Activated CD4-positive, alpha-beta T cell treated with anti-CD3 and anti-CD28 coated beads for 48 hours (primary cell): ENCODE data around the gene CRYBG3.
A peak's percentile ranks its signal among the peaks of the same experiment; 100 is the strongest.

Experiments used
- DNase-seq: peaks from one replicate; pipeline ENCODE4 v3.0.0-alpha.2; 2020

Gene CRYBG3

DNA sequence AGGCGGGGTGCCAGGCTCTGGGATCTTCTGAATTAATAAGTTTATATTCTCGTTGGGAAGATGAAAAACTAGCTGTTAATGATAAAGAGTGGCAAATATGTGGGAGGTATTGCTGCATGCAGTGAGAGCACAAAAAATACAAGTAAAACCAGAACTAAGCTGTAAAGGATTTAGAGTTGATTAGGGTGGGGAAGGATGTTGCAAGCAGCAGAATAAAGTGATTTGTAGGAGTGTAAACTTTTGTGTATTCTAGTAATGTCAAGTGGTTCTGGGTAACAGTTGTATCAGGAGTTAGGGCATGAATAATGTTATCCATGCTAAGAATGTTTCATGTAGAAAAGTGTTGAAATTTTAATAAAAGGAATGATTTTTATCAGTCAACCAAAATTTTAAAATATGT is 18.1 kb downstream of the CRYBG3 start:
- DNase-seq, result no peak

- DNase-seq, result no peak
Observed at GRCh38 chr3:97841304-97841703, 19.5 kb downstream of the CRYBG3 start.

DNA sequence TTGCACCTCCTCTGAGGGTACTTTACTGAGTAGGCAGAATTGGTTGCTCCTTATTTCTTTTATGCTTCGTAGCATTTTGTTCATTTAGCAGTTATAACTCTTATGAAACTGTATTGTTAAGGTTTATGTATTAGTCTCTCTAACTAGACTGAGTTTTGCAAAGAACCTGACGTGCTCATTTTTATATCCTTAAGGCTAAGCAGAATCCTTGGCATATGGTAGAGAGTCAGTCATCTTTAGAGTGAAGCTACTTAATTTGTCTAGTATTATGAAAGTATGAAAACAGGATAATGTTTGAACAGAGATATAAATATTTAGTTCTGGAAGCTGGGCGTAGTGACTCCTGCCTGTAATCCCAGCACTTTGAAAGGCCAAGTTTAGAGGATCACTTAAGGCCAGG is 20.1 kb downstream of the CRYBG3 start:
- DNase-seq, result no peak

DNA sequence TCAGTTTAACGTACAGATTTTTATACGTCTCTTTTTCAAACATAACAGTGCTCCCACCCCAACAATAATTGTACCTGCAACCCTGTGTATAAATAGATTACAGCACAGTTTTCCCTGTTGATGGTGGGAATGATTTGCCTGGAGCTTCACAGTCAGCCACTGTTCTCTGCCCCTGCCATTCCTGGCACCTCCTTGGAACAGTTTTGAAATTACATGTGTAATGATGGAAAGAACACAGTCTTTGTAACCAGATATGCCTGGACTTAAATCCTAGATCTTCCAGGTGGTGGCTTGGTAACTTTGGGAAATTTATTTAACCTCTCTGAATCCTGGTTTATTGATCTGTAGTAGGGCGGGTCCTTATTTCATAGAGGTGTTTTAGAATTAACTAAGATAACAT is 27.0 kb downstream of the CRYBG3 start:
- DNase-seq, result no peak

DNA sequence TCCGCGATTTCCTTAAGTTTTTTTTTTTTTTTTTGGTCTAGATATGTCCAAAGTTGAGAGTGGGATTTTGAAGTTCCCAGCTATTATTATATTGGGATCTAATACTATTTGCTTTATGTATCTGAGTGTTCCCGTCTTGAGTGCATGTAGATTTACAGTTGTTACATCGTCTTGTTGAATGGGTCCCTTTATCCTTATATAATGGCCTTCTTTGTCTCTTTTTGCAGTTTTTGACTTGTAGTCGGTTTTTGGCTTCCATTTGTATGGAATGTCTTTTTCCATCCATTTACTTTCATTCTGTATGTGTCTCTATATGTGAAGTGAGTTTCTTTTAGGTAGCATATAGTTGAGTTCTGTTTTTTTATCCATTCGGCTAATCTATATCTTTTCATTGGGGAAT is 35.6 kb downstream of the CRYBG3 start:
- no peak for DNase-seq

DNA sequence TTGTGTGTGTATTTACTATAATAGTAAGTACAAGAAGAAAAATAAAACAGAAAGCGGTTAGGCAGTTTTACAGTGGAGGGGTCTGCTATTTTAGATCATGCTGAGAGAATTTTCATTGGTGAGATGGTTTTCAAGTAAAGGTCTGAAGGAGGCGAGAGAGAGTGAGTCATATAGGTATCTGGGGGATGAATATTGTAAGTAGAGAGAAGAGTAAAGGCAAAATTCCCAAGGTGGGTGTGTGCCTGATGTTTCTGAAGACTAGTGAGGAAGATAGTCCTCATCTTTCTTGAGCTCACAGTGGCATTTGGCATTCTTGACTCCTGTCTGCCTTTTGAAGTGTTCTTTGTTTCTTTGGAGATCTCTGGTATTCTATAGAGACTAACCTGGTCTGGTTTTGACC is 38.6 kb downstream of the CRYBG3 start:
- DNase-seq, result no peak

DNA sequence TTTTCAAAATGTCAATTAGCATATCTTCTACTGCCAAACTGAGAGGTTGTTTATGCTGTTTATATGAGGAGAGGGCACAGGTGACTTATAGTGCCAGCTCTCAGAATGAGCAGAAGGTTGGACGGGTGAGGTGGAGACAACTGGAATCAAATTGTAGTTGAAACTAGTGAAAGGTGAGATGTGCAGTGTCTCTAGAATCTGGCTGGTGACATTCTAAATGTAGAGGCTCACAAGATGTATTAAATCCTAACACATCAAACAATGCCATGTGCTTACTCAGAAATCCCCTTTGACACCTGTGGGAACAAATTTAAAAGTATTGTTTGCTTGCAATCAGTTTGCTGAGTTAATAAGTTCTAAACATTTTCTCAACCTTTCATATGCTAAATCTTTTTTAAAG is 40.8 kb downstream of the CRYBG3 start:
- DNase-seq, result no peak

GRCh38 chr3:97863031-97863430 is 41.2 kb downstream of the CRYBG3 start:
- no peak for DNase-seq

DNA sequence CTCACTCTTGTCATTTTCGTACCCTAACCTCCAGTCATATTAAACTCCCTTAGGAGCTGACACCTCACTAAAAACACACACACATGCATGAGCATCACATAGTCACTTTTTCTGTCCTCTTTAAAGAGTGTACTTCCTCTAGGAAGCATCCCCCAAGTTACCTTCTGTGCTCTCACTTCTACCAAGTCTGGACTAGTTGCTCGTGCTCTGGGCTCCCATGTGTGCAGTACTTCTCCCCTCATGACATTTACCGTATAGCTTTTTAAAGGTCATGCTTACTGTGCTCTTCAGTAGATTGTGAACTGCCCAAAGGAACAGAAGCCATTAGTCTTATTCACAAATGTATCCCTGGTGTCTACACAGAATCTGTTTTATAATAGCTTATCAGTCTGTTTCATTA is 42.0 kb downstream of the CRYBG3 start:
- DNase-seq, result no peak

DNA sequence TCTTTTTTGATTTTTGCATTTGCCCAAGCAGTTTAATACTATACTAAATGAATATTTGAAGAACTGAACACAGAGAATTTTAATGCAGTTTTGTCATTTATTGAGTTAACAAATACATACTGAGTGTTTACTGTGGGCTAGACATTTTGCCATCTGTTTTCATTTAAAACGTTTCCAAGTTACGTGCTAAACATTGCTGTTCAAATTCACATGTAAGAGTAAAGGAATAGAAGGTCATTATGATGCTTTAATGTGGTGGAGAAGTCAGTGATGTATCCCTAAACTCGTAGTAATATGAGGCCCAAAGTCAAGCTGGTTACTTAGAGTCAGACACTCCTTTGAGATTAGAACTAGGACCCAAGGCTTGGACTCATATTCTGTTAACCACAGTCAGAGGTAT is 49.4 kb downstream of the CRYBG3 start:
- DNase-seq, result no peak

- peak; percentile 47 for DNase-seq
Observed at GRCh38 chr3:97871801-97872524, 50.2 kb downstream of the CRYBG3 start.

DNA sequence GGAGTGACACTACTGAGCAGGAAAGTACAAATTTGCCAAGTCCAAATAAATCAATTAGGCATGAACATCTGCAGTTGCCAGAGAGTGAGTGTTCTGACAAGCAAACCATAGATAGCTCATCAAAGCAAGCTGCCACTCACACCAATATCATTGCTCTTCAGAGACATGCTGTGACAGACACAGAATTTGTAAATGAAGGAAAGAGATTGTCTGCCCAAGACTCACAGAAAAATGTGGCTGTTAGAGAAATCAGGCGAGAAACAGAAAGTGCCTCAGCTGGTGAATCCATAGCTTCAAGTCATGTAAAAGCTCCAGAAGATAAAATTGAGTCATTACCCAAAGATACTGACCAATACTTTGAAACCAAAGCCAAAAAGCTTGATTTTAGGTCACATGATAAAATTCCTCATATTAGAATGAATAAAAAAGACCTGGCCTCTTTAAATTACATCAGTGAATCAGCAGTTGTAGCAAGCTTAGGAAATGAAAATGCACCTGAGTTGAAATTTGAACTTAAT is 50.8 kb downstream of the CRYBG3 start:
- no peak for DNase-seq

GRCh38 chr3:97880267-97880666 is 58.5 kb downstream of the CRYBG3 start:
- no peak for DNase-seq

- DNase-seq, result peak; percentile 22
Observed at GRCh38 chr3:97882975-97883598, 61.3 kb downstream of the CRYBG3 start.

DNA sequence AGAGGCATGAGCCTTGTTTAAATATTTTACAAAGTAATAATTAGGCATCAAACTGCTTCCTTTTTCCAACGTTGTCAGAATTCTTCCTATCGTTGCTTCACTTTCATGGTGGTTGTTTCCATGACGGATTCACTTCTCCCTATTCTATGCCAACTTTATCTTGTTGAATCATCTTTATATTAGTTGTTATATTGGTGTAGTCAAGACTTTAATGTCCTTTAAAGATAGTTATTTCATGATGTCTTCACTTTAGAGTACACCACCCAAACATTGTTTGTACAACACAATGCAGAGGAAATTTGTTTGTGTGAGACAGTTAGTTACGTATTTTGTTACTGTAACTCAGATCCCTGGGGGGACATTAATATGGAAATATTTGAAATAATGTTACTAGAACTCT is 61.9 kb downstream of the CRYBG3 start:
- DNase-seq, result no peak

DNA sequence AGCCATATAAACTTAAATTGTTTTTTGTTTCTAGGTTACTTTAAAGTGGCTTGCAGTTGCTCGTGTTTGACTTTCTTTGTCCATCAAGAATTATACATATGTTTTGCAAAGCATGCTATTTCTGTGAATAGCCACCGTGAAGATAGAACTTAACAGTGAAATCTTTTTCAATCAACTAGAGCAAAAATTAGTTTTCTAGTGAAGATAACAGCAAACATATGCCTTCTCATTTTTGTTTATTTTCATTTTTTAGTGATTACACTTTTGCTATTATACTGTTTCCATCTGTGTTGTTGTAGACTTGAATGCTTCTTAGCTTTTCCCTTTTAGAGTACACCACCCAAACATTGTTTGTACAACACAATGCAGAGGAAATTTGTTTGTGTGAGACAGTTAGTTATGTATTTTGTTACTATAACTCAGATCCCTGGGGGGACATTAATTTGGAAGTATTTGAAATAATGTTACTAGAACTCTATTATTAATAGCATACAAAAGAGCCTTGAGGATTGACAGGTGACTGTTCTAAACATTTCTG is 62.8 kb downstream of the CRYBG3 start:
- DNase-seq, result no peak

- no peak for DNase-seq
Observed at GRCh38 chr3:97885931-97886824, 64.4 kb downstream of the CRYBG3 start.

DNA sequence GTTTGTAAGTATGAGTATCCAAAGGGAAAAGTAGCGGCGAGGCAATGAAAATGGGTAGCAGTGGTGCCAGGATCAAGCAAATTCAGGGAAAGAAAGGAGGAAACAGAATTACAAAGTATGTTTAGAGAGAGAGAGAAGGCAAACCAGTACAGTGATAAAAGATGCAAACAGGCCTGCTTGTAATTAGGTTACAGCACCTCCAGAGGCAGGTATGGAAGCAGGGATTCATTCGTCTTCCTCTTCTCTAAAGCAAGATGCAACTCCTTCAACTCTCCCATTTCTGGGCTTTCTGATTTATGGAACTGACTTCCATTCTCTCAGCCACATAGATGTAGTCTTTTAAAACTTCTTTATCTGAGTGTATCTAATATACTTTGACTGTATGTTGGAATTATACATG is 68.0 kb downstream of the CRYBG3 start:
- DNase-seq, result no peak

DNA sequence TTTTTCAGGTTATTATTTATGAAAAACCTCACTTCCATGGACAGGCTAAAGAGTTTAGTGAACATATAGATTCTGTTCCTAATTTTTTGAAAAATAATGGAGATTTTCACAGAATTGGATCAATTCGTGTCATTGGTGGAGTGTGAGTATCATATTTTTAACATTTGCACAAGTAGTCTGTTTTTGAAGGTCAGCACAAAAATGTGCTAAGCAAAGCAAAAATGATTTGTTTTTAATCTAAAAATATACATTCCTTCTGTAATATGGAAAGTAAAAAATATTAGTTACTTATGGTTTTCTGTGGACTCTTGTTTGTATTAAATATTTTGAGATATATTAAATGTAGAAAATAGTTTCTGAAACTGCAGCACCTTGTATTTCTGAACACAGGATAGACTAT is 71.0 kb downstream of the CRYBG3 start:
- DNase-seq, result no peak

GRCh38 chr3:97895216-97895615 is 73.4 kb downstream of the CRYBG3 start:
- DNase-seq, result no peak

GRCh38 chr3:97896129-97896528 is 74.3 kb downstream of the CRYBG3 start:
- no peak for DNase-seq

DNA sequence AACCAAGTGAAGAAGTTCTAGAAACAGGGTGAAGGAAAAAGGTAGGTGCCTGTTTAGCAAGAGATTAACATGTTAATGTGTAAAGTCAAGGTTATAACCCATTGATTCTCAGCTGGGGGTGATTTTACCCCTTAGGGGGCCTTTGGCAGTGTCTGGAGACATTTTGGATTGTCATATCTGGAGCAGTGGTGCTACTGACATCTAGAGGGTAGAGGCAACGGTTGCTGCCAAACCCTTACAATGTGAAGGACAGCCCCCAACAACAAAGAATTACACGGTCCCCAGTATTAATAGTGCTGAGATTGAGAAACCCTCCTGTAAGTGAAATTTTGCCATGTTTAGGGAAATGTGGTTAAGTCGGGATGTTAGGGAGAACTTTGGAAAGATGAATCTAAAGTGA is 74.7 kb downstream of the CRYBG3 start:
- DNase-seq, result no peak

DNA sequence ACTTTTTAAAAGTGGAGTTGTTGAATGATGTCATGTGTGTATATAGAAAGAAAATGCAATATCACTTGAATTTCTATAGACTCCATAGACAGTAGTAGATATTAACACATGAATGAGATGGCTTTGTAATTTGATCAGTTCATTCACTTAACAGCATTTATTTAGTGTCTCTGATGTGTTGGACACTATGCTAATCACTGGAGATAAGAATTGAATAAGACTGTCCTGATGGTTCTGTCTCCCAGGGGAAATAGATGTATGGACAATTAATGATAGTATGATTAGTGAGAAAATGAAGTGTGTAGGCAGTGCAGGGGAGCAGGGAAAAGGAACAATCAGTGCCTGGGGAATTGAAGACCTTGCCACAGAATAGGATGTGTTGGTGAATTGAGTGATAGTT is 77.5 kb downstream of the CRYBG3 start:
- DNase-seq, result no peak
